GM21529 (cell line): Measurements from ENCODE around the gene FRYL.
"Not testable (repeated sequence)": the region's sequence is repeated elsewhere in the genome, so short reads cannot be mapped to it uniquely, and the experiment has no call there.

Experiments
- ATAC-seq: cut with Tn5 transposase; IDR thresholded peaks from one replicate; pipeline ENCODE4 v1.9.1; 2021; ENCODE audit not compliant: unreplicated experiment

FRYL gene

GRCh38 chr4:48748949-48749596 lies 31.0 kb downstream of the FRYL start:
- no peak for ATAC-seq

GRCh38 chr4:48746608-48747362 lies 33.3 kb downstream of the FRYL start:
- no peak for ATAC-seq

- ATAC-seq, result not testable (repeated sequence)
Observed at GRCh38 chr4:48745223-48745622, 34.9 kb downstream of the FRYL start.

- peak; percentile 54 for ATAC-seq
Observed at GRCh38 chr4:48742412-48742811, 37.7 kb downstream of the FRYL start.

GRCh38 chr4:48739560-48740019 lies 40.5 kb downstream of the FRYL start:
- ATAC-seq, result peak; percentile 62

- ATAC-seq, result no peak
Observed at GRCh38 chr4:48738856-48739255, 41.2 kb downstream of the FRYL start.

GRCh38 chr4:48728906-48729496 lies 51.1 kb downstream of the FRYL start:
- not testable (repeated sequence) for ATAC-seq

- ATAC-seq, result no peak
Observed at GRCh38 chr4:48727666-48728459, 52.2 kb downstream of the FRYL start.

GRCh38 chr4:48725414-48725813 lies 54.7 kb downstream of the FRYL start:
- ATAC-seq, result no peak

GRCh38 chr4:48722509-48723446 lies 57.3 kb downstream of the FRYL start:
- no peak for ATAC-seq

GRCh38 chr4:48720459-48720858 lies 59.6 kb downstream of the FRYL start:
- ATAC-seq, result no peak

- ATAC-seq, result no peak
Observed at GRCh38 chr4:48718818-48719465, 61.1 kb downstream of the FRYL start.

- ATAC-seq, result not testable (repeated sequence)
Observed at GRCh38 chr4:48716285-48716684, 63.8 kb downstream of the FRYL start.

- ATAC-seq, result no peak
Observed at GRCh38 chr4:48710446-48711209, 69.5 kb downstream of the FRYL start.

GRCh38 chr4:48709901-48710300 lies 70.2 kb downstream of the FRYL start:
- ATAC-seq, result no peak

- ATAC-seq, result no peak
Observed at GRCh38 chr4:48708610-48709009, 71.5 kb downstream of the FRYL start.

GRCh38 chr4:48706736-48707135 lies 73.3 kb downstream of the FRYL start:
- no peak for ATAC-seq

- ATAC-seq, result no peak
Observed at GRCh38 chr4:48705609-48706008, 74.5 kb downstream of the FRYL start.
